T follicular helper cell (primary cell): ENCODE data around the gene CNOT6.
"Not testable (repeated sequence)": the region's sequence is repeated elsewhere in the genome, so short reads cannot be mapped to it uniquely, and the experiment has no call there.

Experiments used
- DNase-seq: peaks from one replicate; pipeline ENCODE4 v3.0.0-alpha.2; 2020; ENCODE audit warnings: low read depth

The CNOT6 gene

GRCh38 chr5:180516440-180516839, 22.3 kb downstream of the CNOT6 start:
- DNase-seq = no peak

GRCh38 chr5:180519098-180519497, 24.9 kb downstream of the CNOT6 start:
- DNase-seq = no peak

GRCh38 chr5:180521101-180521500, 26.9 kb downstream of the CNOT6 start:
- no peak for DNase-seq

- DNase-seq = no peak
Observed at GRCh38 chr5:180521591-180521990, 27.4 kb downstream of the CNOT6 start.

GRCh38 chr5:180522330-180522729, 28.2 kb downstream of the CNOT6 start:
- no peak for DNase-seq

- DNase-seq = no peak
Observed at GRCh38 chr5:180523629-180524466, 29.7 kb downstream of the CNOT6 start.

- DNase-seq = no peak
Observed at GRCh38 chr5:180525399-180525798, 31.2 kb downstream of the CNOT6 start.

- DNase-seq = no peak
Observed at GRCh38 chr5:180526269-180526668, 32.1 kb downstream of the CNOT6 start.

- no peak for DNase-seq
Observed at GRCh38 chr5:180527659-180528058, 33.5 kb downstream of the CNOT6 start.

- not testable (repeated sequence) for DNase-seq
Observed at GRCh38 chr5:180531036-180531585, 36.9 kb downstream of the CNOT6 start.

GRCh38 chr5:180532268-180532667, 38.1 kb downstream of the CNOT6 start:
- DNase-seq = no peak

- no peak for DNase-seq
Observed at GRCh38 chr5:180533845-180534244, 39.7 kb downstream of the CNOT6 start.

GRCh38 chr5:180535573-180535972, 41.4 kb downstream of the CNOT6 start:
- DNase-seq = no peak

- DNase-seq = no peak
Observed at GRCh38 chr5:180540050-180540694, 46.0 kb downstream of the CNOT6 start.

GRCh38 chr5:180541710-180542109, 47.5 kb downstream of the CNOT6 start:
- no peak for DNase-seq

GRCh38 chr5:180545248-180545647, 51.1 kb downstream of the CNOT6 start:
- DNase-seq = no peak

- DNase-seq = no peak
Observed at GRCh38 chr5:180548563-180548962, 54.4 kb downstream of the CNOT6 start.

- no peak for DNase-seq
Observed at GRCh38 chr5:180553530-180553929, 59.4 kb downstream of the CNOT6 start.

GRCh38 chr5:180555168-180555921, 61.2 kb downstream of the CNOT6 start:
- DNase-seq = no peak

GRCh38 chr5:180557217-180557809, 63.1 kb downstream of the CNOT6 start:
- no peak for DNase-seq

GRCh38 chr5:180558232-180558631, 64.1 kb downstream of the CNOT6 start:
- no peak for DNase-seq

- no peak for DNase-seq
Observed at GRCh38 chr5:180563994-180564393, 69.8 kb downstream of the CNOT6 start.
